GM21367 (cell line): Measurements from ENCODE around the gene DGLUCY.
"Not testable (repeated sequence)": the region's sequence is repeated elsewhere in the genome, so short reads cannot be mapped to it uniquely, and the experiment has no call there.

Source experiments
- ATAC-seq: cut with Tn5 transposase; IDR thresholded peaks from one replicate; pipeline ENCODE4 v1.9.1; 2021; ENCODE audit not compliant: unreplicated experiment

Gene DGLUCY

GRCh38 chr14:91253795-91254323 lies 140.0 kb downstream of the DGLUCY start:
- ATAC-seq, result no peak

- no peak for ATAC-seq
These were observed 140.6 kb downstream of the DGLUCY start for GRCh38 chr14:91254461-91254860.

GRCh38 chr14:91255026-91255695 lies 141.3 kb downstream of the DGLUCY start:
- ATAC-seq, result no peak

- ATAC-seq, result no peak
These were observed 142.8 kb downstream of the DGLUCY start for GRCh38 chr14:91256661-91257060.

GRCh38 chr14:91257328-91258010 lies 143.6 kb downstream of the DGLUCY start:
- ATAC-seq, result no peak

GRCh38 chr14:91258011-91258618 lies 144.2 kb downstream of the DGLUCY start:
- ATAC-seq, result no peak

GRCh38 chr14:91258876-91259275 lies 145.0 kb downstream of the DGLUCY start:
- no peak for ATAC-seq

- no peak for ATAC-seq
These were observed 147.2 kb downstream of the DGLUCY start for GRCh38 chr14:91261115-91261514.

GRCh38 chr14:91261986-91262549 lies 148.2 kb downstream of the DGLUCY start:
- no peak for ATAC-seq

GRCh38 chr14:91263329-91263728 lies 149.5 kb downstream of the DGLUCY start:
- ATAC-seq, result no peak

- ATAC-seq, result no peak
These were observed 150.6 kb downstream of the DGLUCY start for GRCh38 chr14:91264151-91265150.

GRCh38 chr14:91265404-91265803 lies 151.5 kb downstream of the DGLUCY start:
- ATAC-seq, result no peak

GRCh38 chr14:91266276-91266675 lies 152.4 kb downstream of the DGLUCY start:
- not testable (repeated sequence) for ATAC-seq

GRCh38 chr14:91267965-91268437 lies 154.1 kb downstream of the DGLUCY start:
- no peak for ATAC-seq

GRCh38 chr14:91269076-91269991 lies 155.5 kb downstream of the DGLUCY start:
- ATAC-seq, result no peak

GRCh38 chr14:91270188-91270587 lies 156.3 kb downstream of the DGLUCY start:
- no peak for ATAC-seq

GRCh38 chr14:91270619-91271018 lies 156.7 kb downstream of the DGLUCY start:
- no peak for ATAC-seq

- no peak for ATAC-seq
These were observed 157.8 kb downstream of the DGLUCY start for GRCh38 chr14:91271639-91272038.
